SK-N-SH (cell line): ENCODE results near the gene PPY. TPM values are rescaled to one million over a fixed set of nuclear protein-coding genes. Genes with fewer than 3 reads are reported as not detected.

Experiments
- CTCF ChIA-PET: fragments of 300-600, 350-600 bp; formaldehyde crosslinking; extraction: SDS; loops from one replicate; lab custom pipeline; 2021; lab: Yijun Ruan, JAX
- POLR2A ChIA-PET: fragments of 350-600 bp; sonication (Branson Sonifier 250); formaldehyde crosslinking; extraction: SDS; loops from one replicate; lab custom pipeline; 2020; ENCODE audit warnings: antibody characterized with exemption, inconsistent platforms; lab: Yijun Ruan, JAX
- DNase-seq: peaks from one replicate; pipeline ENCODE4 v3.0.0; 2012
- H2AFZ ChIP-seq: fragments of 200-600 bp; sonication (generic); 2 replicates; pipeline ENCODE4 v1.8.1; 2016; ENCODE audit warnings: antibody characterized with exemption, mild to moderate bottlenecking, low read depth
- H3F3A ChIP-seq: fragments of 200-600 bp; sonication (generic); replicated peaks from 2 replicates; pipeline ENCODE3; 2016; ENCODE audit warnings: antibody characterized with exemption, mild to moderate bottlenecking; ENCODE audit not compliant: insufficient read depth
- H3K27ac ChIP-seq, 2 experiments: fragments of 200-500 bp in 1 of 2; fragments of 200-600 bp in 1 of 2; sonication (Bioruptor generic) in 1 of 2; sonication (generic), shearing (Covaris generic) in 1 of 2; 2 replicates each; pipeline versions ENCODE4 v1.5.1 to v1.6.1; 2014 to 2016; ENCODE audit warnings: low read depth in 2 of 2, inconsistent platforms in 1 of 2, low read length in 1 of 2, mild to moderate bottlenecking in 1 of 2, mixed read lengths in 1 of 2
- H3K27me3 ChIP-seq: fragments of 200-600 bp; sonication (generic), shearing (Covaris generic); 2 replicates; pipeline ENCODE4 v1.6.1; 2016; ENCODE audit warnings: mixed run types; ENCODE audit not compliant: insufficient read depth
- H3K36me3 ChIP-seq, 2 experiments: fragments of 200-500 bp in 1 of 2; fragments of 200-600 bp in 1 of 2; sonication (Bioruptor generic) in 1 of 2; sonication (generic) in 1 of 2; replicated peaks in 1 of 2; 2 replicates each; pipeline versions ENCODE3 to v1.5.1; 2014 to 2016; ENCODE audit warnings: low read length in 1 of 2, mild to moderate bottlenecking in 1 of 2; ENCODE audit not compliant: insufficient read depth in 2 of 2, control insufficient read depth in 1 of 2
- H3K4me1 ChIP-seq, 2 experiments: fragments of 200-500 bp in 1 of 2; fragments of 200-600 bp in 1 of 2; sonication (Bioruptor generic) in 1 of 2; sonication (generic), shearing (Covaris generic) in 1 of 2; 2 replicates each; pipeline versions ENCODE4 v1.5.1 to v1.6.1; 2014 to 2016; ENCODE audit warnings: low read depth in 1 of 2, low read length in 1 of 2, mixed run types in 1 of 2; ENCODE audit not compliant: insufficient read depth in 2 of 2, control insufficient read depth in 1 of 2
- H3K4me2 ChIP-seq: fragments of 200-600 bp; sonication (generic), shearing (Covaris generic); 2 replicates; pipeline ENCODE4 v1.6.1; 2017; ENCODE audit warnings: mixed run types
- H3K4me3 ChIP-seq, 2 experiments: fragments of 200-500 bp in 1 of 2; fragments of 200-600 bp in 1 of 2; sonication (Bioruptor generic) in 1 of 2; sonication (generic), shearing (Covaris generic) in 1 of 2; 2 replicates each; pipeline versions ENCODE4 v1.5.1 to v1.8.1; 2014 to 2016; ENCODE audit warnings: low read depth in 2 of 2, inconsistent platforms in 1 of 2, low read length in 1 of 2, mild to moderate bottlenecking in 1 of 2, mixed read lengths in 1 of 2, moderate library complexity in 1 of 2
- H3K79me2 ChIP-seq: fragments of 200-600 bp; sonication (generic); 2 replicates; pipeline ENCODE4 v1.8.1; 2017; ENCODE audit warnings: mild to moderate bottlenecking; ENCODE audit not compliant: insufficient read depth
- H3K9ac ChIP-seq: fragments of 200-600 bp; sonication (generic); 2 replicates; pipeline ENCODE4 v1.6.1; 2017; ENCODE audit warnings: mixed run types
- H3K9me2 ChIP-seq: fragments of 200-600 bp; sonication (generic); 2 replicates; pipeline ENCODE4 v1.6.1; 2017; ENCODE audit warnings: mixed run types
- H3K9me3 ChIP-seq: fragments of 200-600 bp; sonication (generic); 2 replicates; pipeline ENCODE4 v1.6.1; 2017; ENCODE audit warnings: mixed run types, mild to moderate bottlenecking, moderate library complexity
- H4K20me1 ChIP-seq: fragments of 200-600 bp; sonication (generic); 2 replicates; pipeline ENCODE4 v1.6.1; 2017; ENCODE audit warnings: mild to moderate bottlenecking, mixed run types; ENCODE audit not compliant: insufficient read depth
- CHD2 ChIP-seq: fragments of 150-350 bp; IDR thresholded peaks from 2 replicates; pipeline ENCODE4 v1.6.1; 2018; ENCODE audit warnings: low read length; ENCODE audit not compliant: partially characterized antibody
- CTCF ChIP-seq: fragments of 200-600 bp; sonication (generic); IDR thresholded peaks from 2 replicates; pipeline ENCODE4 v1.6.1; 2017; ENCODE audit warnings: antibody characterized with exemption, mild to moderate bottlenecking, moderate library complexity
- EZH2phosphoT487 ChIP-seq: fragments of 200-600 bp; sonication (generic); IDR thresholded peaks from 2 replicates; pipeline ENCODE4 v1.6.1; 2017; ENCODE audit warnings: low read depth, mixed run types, mild to moderate bottlenecking, antibody characterized with exemption, moderate library complexity, borderline replicate concordance
- FOSL2 ChIP-seq: IDR thresholded peaks from 2 replicates; pipeline ENCODE4 v1.4.0; 2012; ENCODE audit warnings: low read depth, mild to moderate bottlenecking, moderate library complexity, borderline replicate concordance
- GATA2 ChIP-seq: sonication (generic); formaldehyde crosslinking; IDR thresholded peaks from 2 replicates; pipeline ENCODE4 v1.5.0; 2020; ENCODE audit warnings: mild to moderate bottlenecking, missing genetic modification reagents
- IRF3 ChIP-seq: fragments of 150-350 bp; IDR thresholded peaks from 2 replicates; pipeline ENCODE4 v1.6.1; 2016; ENCODE audit warnings: mild to moderate bottlenecking, low read depth, low read length
- JUND ChIP-seq: IDR thresholded peaks from 2 replicates; pipeline ENCODE4 v1.4.0; 2012
- POLR2AphosphoS5 ChIP-seq: IDR thresholded peaks from 2 replicates; pipeline ENCODE4 v1.6.1; 2012; ENCODE audit warnings: low read depth, low read length
- RCOR1 ChIP-seq: fragments of 150-350 bp; IDR thresholded peaks from 2 replicates; pipeline ENCODE4 v1.6.1; 2017; ENCODE audit warnings: antibody characterized with exemption, low read length
- SIN3A ChIP-seq: IDR thresholded peaks from 2 replicates; pipeline ENCODE4 v1.6.1; 2012; ENCODE audit warnings: low read depth, mild to moderate bottlenecking, low read length, moderate library complexity, borderline replicate concordance
- TAF1 ChIP-seq: IDR thresholded peaks from 2 replicates; pipeline ENCODE4 v1.6.1; 2012; ENCODE audit warnings: low read depth, mild to moderate bottlenecking, low read length, moderate library complexity, borderline replicate concordance
- YY1 ChIP-seq: IDR thresholded peaks from 2 replicates; pipeline ENCODE4 v1.4.0; 2012; ENCODE audit warnings: low read depth, mild to moderate bottlenecking
- WGBS: methylation state at CpG from one replicate; pipeline ENCODE4 v1.1.6; 2017; ENCODE audit warnings: low lambda C conversion rate; 5-methylcytosine and 5-hydroxymethylcytosine counted together
- polyA plus RNA-seq, 3 experiments: library from polyadenylated mRNA; depleted of rRNA; stranded (reverse); fragments of >200 nt; gene quantifications; 2 replicates each; pipeline ENCODE4 v1.2.3, GENCODE V29; 2012
- TF ChIP-seq, protein P1 (sequence below): IDR thresholded peaks from 2 replicates; pipeline ENCODE4 v1.4.0; 2012; ENCODE audit warnings: low read depth, borderline replicate concordance

Gene PPY
- polyA plus RNA-seq, 1 of the 3 experiments (the other 2 are of a cell fraction), result not detected

DNA sequence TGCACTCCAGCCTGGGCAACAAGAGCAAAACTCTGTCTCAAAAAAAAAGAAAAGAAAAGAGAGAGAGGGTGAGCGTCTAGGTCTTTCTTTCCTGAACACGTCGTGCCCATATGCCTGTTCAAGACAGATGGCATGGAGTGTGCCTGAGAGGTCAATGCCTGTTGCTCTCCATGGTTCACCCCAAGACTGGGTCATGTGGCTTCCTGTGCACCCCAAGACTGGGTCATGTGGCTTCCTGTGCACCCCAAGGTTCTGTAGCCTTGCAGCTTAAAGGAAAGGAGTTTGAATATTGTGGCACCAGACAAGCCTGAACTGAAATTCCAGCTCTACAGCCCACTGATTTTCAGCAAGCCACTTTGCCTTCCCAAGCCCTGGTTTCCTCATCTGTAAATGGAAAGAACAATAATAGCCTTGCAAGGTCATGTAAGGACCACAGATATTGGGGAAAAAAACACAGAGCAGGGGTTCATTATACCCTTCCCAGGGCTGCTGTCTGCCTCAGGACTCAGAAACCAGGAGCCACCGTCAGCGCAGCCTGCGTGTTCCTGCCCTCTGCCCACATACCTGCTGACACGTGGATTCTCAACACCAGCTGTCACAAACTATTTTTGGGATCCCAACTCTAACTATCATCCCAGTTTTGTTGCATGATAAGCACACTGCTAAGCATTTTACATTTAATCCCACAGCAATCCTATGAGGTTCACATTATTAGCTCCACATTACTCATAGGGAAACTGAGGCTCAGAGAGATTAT lies 44.1 kb upstream of the PPY start:
- Histone ChIP-seq H3K27ac (no peak overlapping the region), H3K4me2 (no peak overlapping the region), H3K36me3 (no peaks in the 10 kb centered on the region), H2AFZ (no peak overlapping the region), H3K9me2 (no peaks in the 10 kb centered on the region), H3F3A (no peaks in the 10 kb centered on the region), H3K9ac (no peak overlapping the region), H3K9me3 (no peaks in the 10 kb centered on the region), H3K4me1 (peaks cover 0 to 14% of the 10 kb centered on the region in 2 experiments; a peak in 1 of 4 replicates), H4K20me1 (no peaks in the 10 kb centered on the region), H3K79me2 (no peaks in the 10 kb centered on the region), H3K27me3 (peaks cover 13% of the 10 kb centered on the region; the same call in 1 of the 2 replicates), H3K4me3 (no peak overlapping the region)
- POLR2A ChIA-PET, result interaction anchor here (0.5 kb wide), 1 partner anchor 306 kb away, joined by 4 read pairs; no protein-coding TSS in a partner anchor
- no peak for DNase-seq
- CTCF ChIA-PET, result interaction anchor here (0.7 to 31.1 kb wide), 8 partner anchors 9 to 140 kb away, joined by 3 to 638 read pairs (median 3); partner anchors contain the start of gene PPY
- no peak for TF ChIP-seq POLR2AphosphoS5
- TF ChIP-seq RCOR1, result no peak
- TF ChIP-seq CTCF, result no peak
- no peak for TF ChIP-seq TAF1
- TF ChIP-seq GATA2, result no peak
- TF ChIP-seq JUND, result no peak
- TF ChIP-seq, protein P1, sequence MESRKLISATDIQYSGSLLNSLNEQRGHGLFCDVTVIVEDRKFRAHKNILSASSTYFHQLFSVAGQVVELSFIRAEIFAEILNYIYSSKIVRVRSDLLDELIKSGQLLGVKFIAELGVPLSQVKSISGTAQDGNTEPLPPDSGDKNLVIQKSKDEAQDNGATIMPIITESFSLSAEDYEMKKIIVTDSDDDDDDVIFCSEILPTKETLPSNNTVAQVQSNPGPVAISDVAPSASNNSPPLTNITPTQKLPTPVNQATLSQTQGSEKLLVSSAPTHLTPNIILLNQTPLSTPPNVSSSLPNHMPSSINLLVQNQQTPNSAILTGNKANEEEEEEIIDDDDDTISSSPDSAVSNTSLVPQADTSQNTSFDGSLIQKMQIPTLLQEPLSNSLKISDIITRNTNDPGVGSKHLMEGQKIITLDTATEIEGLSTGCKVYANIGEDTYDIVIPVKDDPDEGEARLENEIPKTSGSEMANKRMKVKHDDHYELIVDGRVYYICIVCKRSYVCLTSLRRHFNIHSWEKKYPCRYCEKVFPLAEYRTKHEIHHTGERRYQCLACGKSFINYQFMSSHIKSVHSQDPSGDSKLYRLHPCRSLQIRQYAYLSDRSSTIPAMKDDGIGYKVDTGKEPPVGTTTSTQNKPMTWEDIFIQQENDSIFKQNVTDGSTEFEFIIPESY, result no peak
- TF ChIP-seq SIN3A, result no peak
- no peak for TF ChIP-seq FOSL2
- no peak for TF ChIP-seq YY1
- no peak for TF ChIP-seq CHD2
- TF ChIP-seq EZH2phosphoT487, result no peak
- TF ChIP-seq IRF3, result no peak
- 94% methylated on average over 7 of the region's 7 CpGs for WGBS
